ENCODE data around the gene NPEPL1. TPM values are rescaled to one million over a fixed set of nuclear protein-coding genes. Genes with fewer than 3 reads are reported as not detected.

NPEPL1 gene
- total and polyA plus RNA-seq, 10 of the 15 experiments (the other 5 are each of a cell fraction or from before 2014, with no cell fraction given), result 0.08 to 21.3 (median 10.2) TPM

GRCh38 chr20:58719971-58720371 lies 27.4 kb downstream of the NPEPL1 start:
- 43% methylated on average over 6 of the region's 6 CpGs for WGBS (ENCODE audit: insufficient coverage, insufficient replicate concordance, low lambda C conversion rate, missing lambda C conversion rate)
- H2AFZ ChIP-seq (ENCODE audit: control insufficient read depth, low read depth, low read length), result no peak overlapping the region
- DNase-seq (ENCODE audit: low read depth, low spot score) (no peak), FAIRE-seq (no peak), ATAC-seq (no peak)
- no peak overlapping the region for H3K4me2 ChIP-seq (ENCODE audit: control insufficient read depth, insufficient read depth)
- intact Hi-C loops (cut with micrococcal nuclease; ENCODE audit: unreplicated experiment), result no loop called here
- RAD21 ChIA-PET (ENCODE audit: unreplicated experiment), result no interaction called here
- no peaks in the 10 kb centered on the region for H4K20me1 ChIP-seq (ENCODE audit: control insufficient read depth, insufficient read depth)
- no peak for TF ChIP-seq STAT1 (conservative IDR thresholded peaks at IDR 0.05)
- no TSS peak for BruUV-seq (replicated peaks)
- H3K9me3 ChIP-seq (replicated peaks; ENCODE audit: control insufficient read depth, insufficient read depth, low read length), result no peaks in the 10 kb centered on the region
- no peaks in the 10 kb centered on the region for H3K79me2 ChIP-seq (ENCODE audit: control insufficient read depth, insufficient read depth, low read length)
- SMC1A ChIA-PET (ENCODE audit: uncharacterized antibody, unreplicated experiment), result interaction anchor here (1.0 kb wide), 1 partner anchor 14 kb away, joined by 3 read pairs; no protein-coding TSS in a partner anchor
- in situ Hi-C loops (cut with MboI), result no loop called here
- H3K27me3 ChIP-seq (replicated peaks in 1 of 2; ENCODE audit: control insufficient read depth in 2 of 2, insufficient read depth in 2 of 2, low read length in 1 of 2), result peaks cover 0 to 2% of the 10 kb centered on the region in 2 experiments; a peak in 2 of 4 replicates
- POLR2A ChIA-PET, result no interaction called here
- no peaks in the 10 kb centered on the region for H3K36me3 ChIP-seq (ENCODE audit: control insufficient read depth in 2 of 2, insufficient read depth in 2 of 2, low read length in 1 of 2)
- CTCF ChIA-PET, result no interaction called here
- no peak overlapping the region for H3K4me3 ChIP-seq
- no peaks in the 10 kb centered on the region for H3K4me1 ChIP-seq (ENCODE audit: control insufficient read depth, insufficient read depth, low read length)
- no peak overlapping the region for H3K27ac ChIP-seq (ENCODE audit: control insufficient read depth, insufficient read depth)
- H3K9ac ChIP-seq (ENCODE audit: control insufficient read depth, insufficient read depth, low read length), result no peak overlapping the region

GRCh38 chr20:58720890-58721289 lies 28.3 kb downstream of the NPEPL1 start:
- POLR2A ChIA-PET, result no interaction called here
- FAIRE-seq, result peak; percentile 7
- intact Hi-C loops (cut with micrococcal nuclease; ENCODE audit: unreplicated experiment), result no loop called here
- CTCF ChIA-PET, result no interaction called here
- no peak overlapping the region for H3K9ac ChIP-seq (ENCODE audit: control insufficient read depth, insufficient read depth, low read length)
- H3K4me1 ChIP-seq (ENCODE audit: control insufficient read depth, insufficient read depth, low read length), result no peaks in the 10 kb centered on the region
- H3K4me2 ChIP-seq (ENCODE audit: control insufficient read depth, insufficient read depth), result no peak overlapping the region
- 61% methylated on average over 14 of the region's 14 CpGs for WGBS (ENCODE audit: insufficient coverage, insufficient replicate concordance, low lambda C conversion rate, missing lambda C conversion rate)
- H3K27ac ChIP-seq (ENCODE audit: control insufficient read depth, insufficient read depth), result no peak overlapping the region
- H2AFZ ChIP-seq (ENCODE audit: control insufficient read depth, low read depth, low read length), result no peak overlapping the region
- no peaks in the 10 kb centered on the region for H4K20me1 ChIP-seq (ENCODE audit: control insufficient read depth, insufficient read depth)
- H3K9me3 ChIP-seq (replicated peaks; ENCODE audit: control insufficient read depth, insufficient read depth, low read length), result no peaks in the 10 kb centered on the region
- H3K4me3 ChIP-seq, result no peak overlapping the region
- in situ Hi-C loops (cut with MboI), result no loop called here
- TF ChIP-seq KDM1A (IDR thresholded peaks at IDR 0.05; ENCODE audit: borderline replicate concordance) (no peak), NRF1 (conservative IDR thresholded peaks at IDR 0.05; ENCODE audit: low read depth, low read length) (no peak), TAF1 (IDR thresholded peaks at IDR 0.05; ENCODE audit: borderline replicate concordance, low read depth, low read length) (no peak), E2F4 (IDR thresholded peaks at IDR 0.05; ENCODE audit: low read depth, low read length) (no peak), SIX5 (IDR thresholded peaks at IDR 0.05; ENCODE audit: low read depth, low read length, severe bottlenecking) (no peak)
- RAD21 ChIA-PET (ENCODE audit: unreplicated experiment), result no interaction called here
- no TSS peak for BruUV-seq (replicated peaks)
- DNase-seq (ENCODE audit: low read depth, low spot score), result no peak
- H3K79me2 ChIP-seq (ENCODE audit: control insufficient read depth, insufficient read depth, low read length), result no peaks in the 10 kb centered on the region
- peaks cover 0 to 2% of the 10 kb centered on the region in 2 experiments; a peak in 2 of 4 replicates for H3K27me3 ChIP-seq (replicated peaks in 1 of 2; ENCODE audit: control insufficient read depth in 2 of 2, insufficient read depth in 2 of 2, low read length in 1 of 2)
- no peak for ATAC-seq
- SMC1A ChIA-PET (ENCODE audit: uncharacterized antibody, unreplicated experiment), result no interaction called here
- no peaks in the 10 kb centered on the region for H3K36me3 ChIP-seq (ENCODE audit: control insufficient read depth in 2 of 2, insufficient read depth in 2 of 2, low read length in 1 of 2)

Data from GM12878 (cell line).